OCI-LY1 (cell line): Measurements from ENCODE around the gene CBL.

Source experiments
- H2AFZ ChIP-seq: fragments of 200-600 bp; sonication (generic), shearing (Covaris generic); 2 replicates; pipeline ENCODE4 v1.6.0; 2014; ENCODE audit warnings: antibody characterized with exemption, mild to moderate bottlenecking, low read length
- H3F3A ChIP-seq: fragments of 200-600 bp; sonication (generic), shearing (Covaris generic); 2 replicates; pipeline ENCODE4 v1.6.0; 2014; ENCODE audit warnings: mild to moderate bottlenecking, antibody characterized with exemption, low read length, moderate library complexity; ENCODE audit not compliant: insufficient read depth
- H3K27ac ChIP-seq: fragments of 200-600 bp; sonication (generic); 2 replicates; pipeline ENCODE4 v1.5.1; 2014; ENCODE audit warnings: low read length, mixed run types, mild to moderate bottlenecking, low read depth; ENCODE audit not compliant: poor library complexity, severe bottlenecking
- H3K27me3 ChIP-seq: fragments of 200-600 bp; sonication (generic); 2 replicates; pipeline ENCODE4 v1.6.0; 2014; ENCODE audit warnings: antibody characterized with exemption, mild to moderate bottlenecking, low read length, moderate library complexity; ENCODE audit not compliant: insufficient read depth
- H3K36me3 ChIP-seq: fragments of 200-600 bp; sonication (generic); 2 replicates; pipeline ENCODE4 v1.6.1; 2014; ENCODE audit warnings: mild to moderate bottlenecking, antibody characterized with exemption, low read length, moderate library complexity, mixed read lengths; ENCODE audit not compliant: insufficient read depth
- H3K4me1 ChIP-seq: fragments of 200-600 bp; sonication (generic); 2 replicates; pipeline ENCODE4 v1.5.1; 2014; ENCODE audit warnings: mild to moderate bottlenecking, low read length, moderate library complexity; ENCODE audit not compliant: insufficient read depth, severe bottlenecking
- H3K4me2 ChIP-seq: fragments of 200-600 bp; sonication (generic), shearing (Covaris generic); 2 replicates; pipeline ENCODE4 v1.6.1; 2014; ENCODE audit warnings: low read length
- H3K4me3 ChIP-seq: fragments of 200-600 bp; sonication (generic); 2 replicates; pipeline ENCODE4 v1.5.1; 2014; ENCODE audit warnings: low read length, low read depth, mild to moderate bottlenecking, mixed read lengths; ENCODE audit not compliant: poor library complexity, severe bottlenecking
- H3K79me2 ChIP-seq: fragments of 200-600 bp; shearing (Covaris generic); 2 replicates; pipeline ENCODE4 v1.6.1; 2016; ENCODE audit warnings: mixed run types, low read length, mixed read lengths; ENCODE audit not compliant: insufficient read depth
- H3K9ac ChIP-seq: fragments of 200-600 bp; sonication (generic), shearing (Covaris generic); 2 replicates; pipeline ENCODE4 v1.6.1; 2014; ENCODE audit warnings: mild to moderate bottlenecking, low read length, mixed read lengths
- H3K9me2 ChIP-seq: fragments of 200-600 bp; sonication (generic), shearing (Covaris generic); 2 replicates; pipeline ENCODE4 v1.6.1; 2014; ENCODE audit warnings: low read depth, mild to moderate bottlenecking, low read length, mixed read lengths
- H3K9me3 ChIP-seq: fragments of 200-600 bp; shearing (Covaris generic); 2 replicates; pipeline ENCODE4 v1.6.1; 2014; ENCODE audit warnings: low read length, mixed read lengths
- H4K20me1 ChIP-seq: fragments of 200-600 bp; sonication (generic), shearing (Covaris generic); 2 replicates; pipeline ENCODE4 v1.6.0; 2016; ENCODE audit warnings: mild to moderate bottlenecking, low read length; ENCODE audit not compliant: insufficient read depth
- EZH2 ChIP-seq: fragments of 200-600 bp; sonication (generic), shearing (Covaris generic); IDR thresholded peaks from 2 replicates; pipeline ENCODE4 v1.8.0; 2017; ENCODE audit warnings: borderline replicate concordance, mixed run types, mild to moderate bottlenecking, antibody characterized with exemption, low read length, moderate library complexity, mixed read lengths
- TF ChIP-seq, protein P1 (sequence below): fragments of 200-600 bp; sonication (generic), shearing (Covaris generic); IDR thresholded peaks from 2 replicates; pipeline ENCODE4 v1.5.1; 2017; ENCODE audit warnings: mild to moderate bottlenecking, antibody characterized with exemption, low read length, moderate library complexity, mixed read lengths

The CBL gene

DNA sequence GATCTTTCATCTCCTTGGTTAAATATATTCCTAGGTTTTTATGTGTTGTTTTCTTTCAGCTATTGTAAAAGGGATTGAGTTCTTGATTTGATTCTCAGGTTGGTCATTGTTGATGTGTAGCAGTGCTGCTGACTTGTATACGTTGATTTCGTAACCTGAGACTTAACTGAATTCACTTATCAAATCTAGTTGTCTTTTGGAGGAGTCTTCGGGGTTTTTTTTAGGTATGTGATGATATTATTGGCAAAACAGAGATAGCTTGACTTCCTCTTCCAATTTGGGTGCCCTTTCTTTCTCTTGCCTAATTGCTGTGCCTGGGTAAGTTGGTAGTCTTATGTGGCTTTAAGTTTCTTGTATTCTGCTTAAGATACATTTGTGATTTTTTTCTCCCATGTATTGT, 52.8 kb downstream of the CBL start:
- Histone ChIP-seq H3K9ac (peak overlapping the region; percentile 24; the same call in 1 of the 2 replicates), H3F3A (no peaks in the 10 kb centered on the region), H3K4me3 (peak overlapping the region; percentile 26), H3K27me3 (no peaks in the 10 kb centered on the region), H3K4me1 (peaks cover 70% of the 10 kb centered on the region), H3K27ac (peak overlapping the region; percentile 82), H4K20me1 (no peaks in the 10 kb centered on the region), H3K79me2 (peaks cover 22% of the 10 kb centered on the region), H3K4me2 (peak overlapping the region; percentile 49), H3K36me3 (no peaks in the 10 kb centered on the region), H3K9me2 (no peaks in the 10 kb centered on the region), H3K9me3 (no peaks in the 10 kb centered on the region), H2AFZ (no peak overlapping the region)
- TF ChIP-seq EZH2, result no peak
- TF ChIP-seq, protein P1, sequence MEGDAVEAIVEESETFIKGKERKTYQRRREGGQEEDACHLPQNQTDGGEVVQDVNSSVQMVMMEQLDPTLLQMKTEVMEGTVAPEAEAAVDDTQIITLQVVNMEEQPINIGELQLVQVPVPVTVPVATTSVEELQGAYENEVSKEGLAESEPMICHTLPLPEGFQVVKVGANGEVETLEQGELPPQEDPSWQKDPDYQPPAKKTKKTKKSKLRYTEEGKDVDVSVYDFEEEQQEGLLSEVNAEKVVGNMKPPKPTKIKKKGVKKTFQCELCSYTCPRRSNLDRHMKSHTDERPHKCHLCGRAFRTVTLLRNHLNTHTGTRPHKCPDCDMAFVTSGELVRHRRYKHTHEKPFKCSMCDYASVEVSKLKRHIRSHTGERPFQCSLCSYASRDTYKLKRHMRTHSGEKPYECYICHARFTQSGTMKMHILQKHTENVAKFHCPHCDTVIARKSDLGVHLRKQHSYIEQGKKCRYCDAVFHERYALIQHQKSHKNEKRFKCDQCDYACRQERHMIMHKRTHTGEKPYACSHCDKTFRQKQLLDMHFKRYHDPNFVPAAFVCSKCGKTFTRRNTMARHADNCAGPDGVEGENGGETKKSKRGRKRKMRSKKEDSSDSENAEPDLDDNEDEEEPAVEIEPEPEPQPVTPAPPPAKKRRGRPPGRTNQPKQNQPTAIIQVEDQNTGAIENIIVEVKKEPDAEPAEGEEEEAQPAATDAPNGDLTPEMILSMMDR, result no peak

DNA sequence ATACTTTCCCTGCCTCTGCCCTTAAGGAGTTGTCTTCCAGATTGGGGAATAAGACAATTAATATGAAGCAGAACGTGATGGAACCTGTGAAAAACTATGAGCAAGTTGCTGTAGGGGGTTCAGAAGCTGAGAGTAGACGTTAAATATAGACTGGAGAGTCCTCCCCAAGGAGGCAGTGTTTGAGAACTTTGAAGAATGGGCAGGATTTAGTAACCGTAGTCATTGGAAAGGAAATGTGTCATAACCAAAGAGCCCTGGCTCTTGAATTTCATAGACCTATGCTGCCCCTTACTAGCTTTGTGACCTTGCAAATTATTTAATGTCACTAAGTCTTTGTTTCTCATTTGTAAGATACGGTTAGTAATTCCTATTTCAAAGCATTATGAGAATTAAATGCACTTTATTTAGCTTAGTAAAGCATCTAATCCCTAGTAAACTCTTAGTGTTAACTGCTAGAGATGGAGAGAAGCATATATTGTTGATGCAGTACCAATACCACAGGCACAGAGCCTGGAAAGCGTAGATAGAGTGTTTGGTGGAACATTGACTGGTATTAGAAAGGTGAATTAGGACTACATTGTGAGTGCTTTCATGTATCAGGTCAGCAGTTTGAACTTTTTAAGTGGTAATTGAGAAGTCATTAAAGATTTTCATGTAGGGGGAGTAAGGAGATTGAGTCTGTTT, 56.7 kb downstream of the CBL start:
- TF ChIP-seq EZH2, result no peak
- TF ChIP-seq, protein P1, result no peak
- Histone ChIP-seq H4K20me1 (no peaks in the 10 kb centered on the region), H3F3A (no peaks in the 10 kb centered on the region), H3K9me3 (no peaks in the 10 kb centered on the region), H3K4me3 (no peak overlapping the region), H3K9me2 (no peaks in the 10 kb centered on the region), H3K9ac (no peak overlapping the region), H2AFZ (no peak overlapping the region), H3K79me2 (peaks cover 35% of the 10 kb centered on the region), H3K4me2 (peak overlapping the region; percentile 9; the same call in 1 of the 2 replicates), H3K27me3 (no peaks in the 10 kb centered on the region), H3K36me3 (no peaks in the 10 kb centered on the region), H3K27ac (peak overlapping the region; percentile 41), H3K4me1 (peaks cover 64% of the 10 kb centered on the region)

DNA sequence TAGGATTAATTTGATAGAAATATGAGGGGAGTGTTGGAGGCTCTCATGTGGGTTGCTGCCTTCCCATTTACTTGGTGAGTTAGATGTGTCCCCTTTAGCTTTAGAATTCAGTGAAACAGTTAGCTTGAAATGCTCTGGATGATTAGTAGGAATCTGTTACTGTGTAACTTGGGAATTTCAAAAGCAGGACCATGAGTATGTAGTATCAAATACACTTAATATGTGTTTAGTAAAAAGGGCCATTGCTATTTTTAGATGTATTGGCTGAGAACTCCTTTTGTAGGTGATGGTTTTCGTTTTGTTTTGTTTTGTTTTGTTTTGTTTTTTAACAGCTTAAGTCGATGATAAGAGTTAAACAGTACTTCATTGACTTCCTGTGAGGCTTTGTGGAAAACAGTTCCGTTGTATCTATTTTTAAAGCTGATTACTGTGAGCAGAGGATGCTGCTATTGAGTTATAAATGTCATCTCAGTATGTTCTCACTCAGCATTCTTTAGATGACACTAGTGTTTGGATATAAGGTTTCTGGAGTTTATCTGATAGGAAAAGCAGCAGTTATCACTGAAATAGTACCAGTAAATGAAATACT, 57.3 kb downstream of the CBL start:
- H4K20me1 ChIP-seq, result no peaks in the 10 kb centered on the region
- H3K36me3 ChIP-seq, result no peaks in the 10 kb centered on the region
- no peak for TF ChIP-seq EZH2
- TF ChIP-seq, protein P1, result no peak
- H3K9ac ChIP-seq, result no peak overlapping the region
- peak overlapping the region; percentile 41 for H3K27ac ChIP-seq
- peaks cover 58% of the 10 kb centered on the region for H3K4me1 ChIP-seq
- H3K4me2 ChIP-seq, result peak overlapping the region; percentile 9; the same call in 1 of the 2 replicates
- H3K4me3 ChIP-seq, result no peak overlapping the region
- no peaks in the 10 kb centered on the region for H3K9me2 ChIP-seq
- no peaks in the 10 kb centered on the region for H3K27me3 ChIP-seq
- H3K79me2 ChIP-seq, result peaks cover 35% of the 10 kb centered on the region
- no peaks in the 10 kb centered on the region for H3K9me3 ChIP-seq
- H3F3A ChIP-seq, result no peaks in the 10 kb centered on the region
- H2AFZ ChIP-seq, result no peak overlapping the region
